Tibial nerve (tissue), 4 donors: ENCODE results near the gene AOAH. TPM values are rescaled to one million over a fixed set of nuclear protein-coding genes. Genes with fewer than 3 reads are reported as not detected.

Source experiments
- DNase-seq, 2 donors: peaks; one replicate each; pipeline ENCODE4 v3.0.0-alpha.2; 2019; ENCODE audit warnings: low spot score in 2 of 2
- H3K27ac ChIP-seq, 4 donors: fragments of 200-600 bp; sonication (generic) in 3 of 4; one replicate each; pipeline ENCODE4 v1.5.1; 2017 to 2019; ENCODE audit warnings: mild to moderate bottlenecking in 1 of 4
- H3K27me3 ChIP-seq, 2 donors: fragments of 200-600 bp; sonication (generic) in 1 of 2; one replicate each; pipeline versions ENCODE4 v1.5.1 to v1.6.0; 2017 to 2019
- H3K36me3 ChIP-seq, 3 donors: fragments of 200-600 bp; sonication (generic); one replicate each; pipeline ENCODE4 v1.5.1; 2018 to 2019
- H3K4me1 ChIP-seq, 4 donors: fragments of 200-600 bp; sonication (generic) in 3 of 4; one replicate each; pipeline ENCODE4 v1.5.1; 2017 to 2019
- H3K4me3 ChIP-seq, 4 donors: fragments of 200-600 bp; sonication (generic) in 3 of 4; one replicate each; pipeline ENCODE4 v1.5.1; 2017 to 2019; ENCODE audit warnings: mild to moderate bottlenecking in 1 of 4, moderate library complexity in 1 of 4
- H3K9me3 ChIP-seq, 4 donors: fragments of 200-600 bp; sonication (generic) in 3 of 4; one replicate each; pipeline ENCODE4 v1.5.1; 2017 to 2019
- EP300 ChIP-seq, 2 donors: sonication (generic); formaldehyde crosslinking; IDR thresholded peaks; one replicate each; pipeline ENCODE4 v1.6.1; 2017; ENCODE audit warnings: antibody characterized with exemption in 2 of 2, mild to moderate bottlenecking in 1 of 2
- POLR2A ChIP-seq, 2 donors: fragments of 450-650 bp; IDR thresholded peaks; one replicate each; pipeline ENCODE4 v1.6.1; 2017; ENCODE audit warnings: antibody characterized with exemption in 2 of 2, mild to moderate bottlenecking in 2 of 2, moderate library complexity in 2 of 2
- WGBS, 2 donors: methylation state at CpG; one replicate each; pipeline ENCODE4 v1.1.5; 2018; 5-methylcytosine and 5-hydroxymethylcytosine counted together
- total RNA-seq, 4 donors: library from RNA; depleted of rRNA; stranded (reverse); fragments of >200 nt; gene quantifications; one replicate each; pipeline ENCODE4 v1.1.0, GENCODE V29; 2016
- TF ChIP-seq, protein P1 (sequence below), 5 experiments: fragments of 200-600 bp in 3 of 5; fragments of 450-650 bp in 2 of 5; sonication (generic) in 3 of 5; IDR thresholded peaks; one replicate each; pipeline ENCODE4 v1.5.1; 2016 to 2019; ENCODE audit warnings: antibody characterized with exemption in 5 of 5, mild to moderate bottlenecking in 3 of 5, moderate library complexity in 2 of 5

The AOAH gene
- 10 to 100 TPM in 2 of 4 donors, 1 to 10 TPM in 2; 7.5 to 17.8 (median 9.1) TPM for total RNA-seq

DNA sequence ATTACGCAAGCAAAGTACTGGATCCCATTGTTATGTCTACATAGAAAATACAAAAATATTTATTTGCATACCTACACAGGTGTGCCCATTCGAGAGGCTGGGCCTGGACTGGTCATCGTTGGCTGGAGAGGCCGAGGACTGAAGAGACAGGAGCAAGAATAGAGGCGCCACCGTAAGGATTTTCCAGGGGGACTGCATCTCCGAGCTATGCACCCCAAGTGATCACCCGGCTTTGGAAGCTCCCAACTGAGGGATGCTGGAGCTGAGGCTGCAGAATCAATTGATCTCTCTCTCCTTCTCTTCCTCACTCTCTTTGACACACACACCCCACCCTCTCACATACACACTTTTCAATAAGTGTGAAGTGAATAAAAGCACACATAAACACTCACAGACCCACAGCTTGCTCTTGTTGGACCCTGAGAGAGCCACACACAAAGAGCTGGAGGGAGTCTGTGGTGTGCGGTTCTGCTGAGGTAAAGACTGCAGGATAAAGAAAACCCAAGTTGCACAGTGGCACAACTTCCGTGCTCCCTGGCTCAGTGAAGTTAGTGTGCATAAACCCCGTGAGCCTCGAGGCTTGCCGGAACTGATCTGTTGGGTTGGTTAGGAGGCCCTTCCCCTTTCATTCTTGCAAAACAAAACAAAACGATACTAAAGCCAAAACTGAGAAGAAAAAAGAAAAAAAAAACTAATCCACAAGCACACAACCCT, at the start of gene AOAH:
Gene AOAH, minus strand, starts transcription at position 544 of the 714 bp plus-strand sequence. Its CDS starts 346 bp downstream, at position 198.
- 57 to 58% methylated on average over 14 of the region's 14 CpGs for WGBS, 2 donors
- peak within 1 kb of the TSS in 2 of 4 donors; percentile 26 to 43 for H3K4me3 ChIP-seq
- TF ChIP-seq POLR2A (IDR thresholded peaks at IDR 0.05) (peak in 1 of 2 donors; percentile 13), EP300 (IDR thresholded peaks at IDR 0.05) (peak in 1 of 2 donors; percentile 65)
- TF ChIP-seq, protein P1, sequence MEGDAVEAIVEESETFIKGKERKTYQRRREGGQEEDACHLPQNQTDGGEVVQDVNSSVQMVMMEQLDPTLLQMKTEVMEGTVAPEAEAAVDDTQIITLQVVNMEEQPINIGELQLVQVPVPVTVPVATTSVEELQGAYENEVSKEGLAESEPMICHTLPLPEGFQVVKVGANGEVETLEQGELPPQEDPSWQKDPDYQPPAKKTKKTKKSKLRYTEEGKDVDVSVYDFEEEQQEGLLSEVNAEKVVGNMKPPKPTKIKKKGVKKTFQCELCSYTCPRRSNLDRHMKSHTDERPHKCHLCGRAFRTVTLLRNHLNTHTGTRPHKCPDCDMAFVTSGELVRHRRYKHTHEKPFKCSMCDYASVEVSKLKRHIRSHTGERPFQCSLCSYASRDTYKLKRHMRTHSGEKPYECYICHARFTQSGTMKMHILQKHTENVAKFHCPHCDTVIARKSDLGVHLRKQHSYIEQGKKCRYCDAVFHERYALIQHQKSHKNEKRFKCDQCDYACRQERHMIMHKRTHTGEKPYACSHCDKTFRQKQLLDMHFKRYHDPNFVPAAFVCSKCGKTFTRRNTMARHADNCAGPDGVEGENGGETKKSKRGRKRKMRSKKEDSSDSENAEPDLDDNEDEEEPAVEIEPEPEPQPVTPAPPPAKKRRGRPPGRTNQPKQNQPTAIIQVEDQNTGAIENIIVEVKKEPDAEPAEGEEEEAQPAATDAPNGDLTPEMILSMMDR (IDR thresholded peaks at IDR 0.05) = no peak
- peak in 1 of 2 donors; percentile 42 for DNase-seq
- no peaks in the 10 kb centered on the region for H3K36me3 ChIP-seq
- H3K9me3 ChIP-seq = peaks cover 0 to 4% (median 0%) of the 10 kb centered on the region in 4 donors
- no peaks in the 10 kb centered on the region for H3K27me3 ChIP-seq
- peak within 1 kb of the TSS in 3 of 4 donors; percentile 20 to 46 (median 40) for H3K27ac ChIP-seq
- H3K4me1 ChIP-seq = peaks cover 0 to 7% (median 0%) of the 10 kb centered on the region in 4 donors

DNA sequence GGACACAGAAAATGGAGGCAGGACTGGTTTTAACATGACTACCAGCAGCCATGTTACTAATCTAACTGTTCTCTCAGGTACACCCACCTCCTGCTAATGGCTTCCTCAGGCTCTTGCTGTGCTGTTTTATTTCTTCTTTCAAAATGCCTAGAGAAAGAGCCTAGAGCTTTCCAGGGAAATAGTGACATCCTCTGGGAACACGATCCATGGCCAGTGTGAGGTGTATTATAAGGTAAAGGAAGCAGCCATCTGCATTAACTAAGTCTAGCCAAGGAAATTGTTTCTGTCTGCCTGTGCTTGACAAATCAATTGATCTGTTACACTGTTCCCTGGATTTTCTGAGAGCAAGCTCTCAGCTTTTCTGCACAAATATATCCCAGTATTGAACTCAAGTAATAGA, 42.2 kb upstream of the AOAH start:
- Histone ChIP-seq H3K4me3 (no peak overlapping the region), H3K4me1 (peaks cover 0 to 3% (median 0%) of the 10 kb centered on the region in 4 donors), H3K9me3 (no peaks in the 10 kb centered on the region), H3K36me3 (no peaks in the 10 kb centered on the region), H3K27me3 (no peaks in the 10 kb centered on the region), H3K27ac (no peak overlapping the region)
- 68 to 86% methylated on average over 1 of the region's 1 CpG for WGBS, 2 donors
- DNase-seq = no peak
- TF ChIP-seq, protein P1 (IDR thresholded peaks at IDR 0.05) = no peak
- TF ChIP-seq POLR2A (IDR thresholded peaks at IDR 0.05) (no peak), EP300 (IDR thresholded peaks at IDR 0.05) (no peak)

DNA sequence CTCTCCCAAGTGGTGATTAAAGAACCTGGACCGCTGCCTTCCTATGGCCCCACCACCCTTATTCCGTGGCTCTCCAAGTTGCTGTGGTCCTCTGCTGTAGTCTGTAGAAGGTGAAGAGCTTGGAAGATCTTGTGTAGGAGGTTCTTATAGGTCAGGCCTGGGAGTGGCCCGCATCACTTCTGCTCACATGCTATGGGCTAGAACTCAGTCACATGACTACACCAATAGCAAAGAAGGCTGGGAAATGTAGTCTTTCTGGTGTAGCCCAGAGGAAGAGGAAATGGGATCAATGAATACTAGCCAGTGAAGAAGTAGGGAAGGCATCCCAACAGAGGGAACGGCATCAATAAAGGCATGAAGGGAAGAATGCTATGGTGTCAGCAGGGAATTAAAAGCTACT, 41.3 kb upstream of the AOAH start:
- WGBS, 2 donors = 80 to 91% methylated on average over 4 of the region's 4 CpGs
- Histone ChIP-seq H3K4me3 (no peak overlapping the region), H3K27me3 (no peaks in the 10 kb centered on the region), H3K27ac (no peak overlapping the region), H3K36me3 (no peaks in the 10 kb centered on the region), H3K4me1 (peaks cover 0 to 3% (median 0%) of the 10 kb centered on the region in 4 donors), H3K9me3 (no peaks in the 10 kb centered on the region)
- no peak for DNase-seq
- TF ChIP-seq POLR2A (IDR thresholded peaks at IDR 0.05) (no peak), EP300 (IDR thresholded peaks at IDR 0.05) (no peak)
- TF ChIP-seq, protein P1 (IDR thresholded peaks at IDR 0.05) = no peak

DNA sequence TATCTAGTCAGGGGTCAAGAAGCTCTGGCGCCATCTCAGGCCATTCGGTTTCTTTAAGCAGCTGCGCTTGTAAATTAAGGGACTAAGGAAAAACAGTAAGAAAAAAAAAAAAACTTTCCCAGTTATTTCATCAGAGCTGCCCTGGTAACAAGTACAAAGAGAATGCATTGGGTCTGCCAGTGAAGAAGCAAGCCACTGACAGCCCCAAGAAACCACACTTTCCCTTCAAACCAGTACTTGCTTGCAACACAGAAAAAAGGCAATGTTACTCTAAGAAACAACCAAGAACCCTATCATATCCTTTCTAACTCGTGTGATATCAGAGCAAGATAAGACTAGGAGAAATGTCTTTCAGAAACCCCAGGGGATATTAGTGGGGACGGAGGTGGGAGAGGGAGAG, 40.6 kb upstream of the AOAH start:
- TF ChIP-seq POLR2A (IDR thresholded peaks at IDR 0.05) = no peak
- Histone ChIP-seq H3K9me3 (no peaks in the 10 kb centered on the region), H3K27ac (no peak overlapping the region), H3K4me1 (peaks cover 0 to 3% (median 0%) of the 10 kb centered on the region in 4 donors), H3K27me3 (no peaks in the 10 kb centered on the region), H3K36me3 (no peaks in the 10 kb centered on the region), H3K4me3 (no peak overlapping the region)
- 74 to 90% methylated on average over 5 of the region's 5 CpGs for WGBS, 2 donors
- DNase-seq = no peak

- Histone ChIP-seq H3K27ac (no peak overlapping the region), H3K4me1 (peaks cover 0 to 5% (median 1%) of the 10 kb centered on the region in 4 donors), H3K9me3 (no peaks in the 10 kb centered on the region), H3K36me3 (no peaks in the 10 kb centered on the region), H3K27me3 (no peaks in the 10 kb centered on the region), H3K4me3 (no peak overlapping the region)
- 76 to 79% methylated on average over 10 of the region's 10 CpGs for WGBS, 2 donors
- no peak for DNase-seq
- no peak for TF ChIP-seq POLR2A (IDR thresholded peaks at IDR 0.05)
- TF ChIP-seq, protein P1 (IDR thresholded peaks at IDR 0.05) = no peak
- TF ChIP-seq EP300 (IDR thresholded peaks at IDR 0.05) = no peak
These were observed 39.0 kb upstream of the AOAH start for GRCh38 chr7:36763132-36763816.
